HepG2 (cell line): Measurements from ENCODE around the gene TRIP4.

ENCODE experiments used
- NFIC ChIP-seq: IDR thresholded peaks from 2 replicates; pipeline ENCODE4 v1.6.1; 2012; ENCODE audit warnings: mild to moderate bottlenecking, low read length, inconsistent platforms
- RELA ChIP-seq: sonication (generic); formaldehyde crosslinking; IDR thresholded peaks from 2 replicates; pipeline ENCODE4 v1.4.0; 2020; ENCODE audit warnings: missing genetic modification reagents
- ZNF383 ChIP-seq: sonication (generic); formaldehyde crosslinking; IDR thresholded peaks from 2 replicates; pipeline ENCODE4 v1.4.0; 2020; ENCODE audit warnings: missing genetic modification reagents, mild to moderate bottlenecking, borderline replicate concordance
- ZNF557 ChIP-seq: sonication (generic); formaldehyde crosslinking; IDR thresholded peaks from 2 replicates; pipeline ENCODE4 v1.4.0; 2020; ENCODE audit warnings: missing genetic modification reagents
- ZNF83 ChIP-seq: sonication (generic); formaldehyde crosslinking; IDR thresholded peaks from 2 replicates; pipeline ENCODE4 v1.4.0; 2020; ENCODE audit warnings: missing genetic modification reagents, mild to moderate bottlenecking, borderline replicate concordance
- ZSCAN5A ChIP-seq: sonication (generic); formaldehyde crosslinking; IDR thresholded peaks from 2 replicates; pipeline ENCODE4 v1.8.0; 2022; ENCODE audit warnings: mild to moderate bottlenecking, missing genetic modification reagents, borderline replicate concordance

DNA sequence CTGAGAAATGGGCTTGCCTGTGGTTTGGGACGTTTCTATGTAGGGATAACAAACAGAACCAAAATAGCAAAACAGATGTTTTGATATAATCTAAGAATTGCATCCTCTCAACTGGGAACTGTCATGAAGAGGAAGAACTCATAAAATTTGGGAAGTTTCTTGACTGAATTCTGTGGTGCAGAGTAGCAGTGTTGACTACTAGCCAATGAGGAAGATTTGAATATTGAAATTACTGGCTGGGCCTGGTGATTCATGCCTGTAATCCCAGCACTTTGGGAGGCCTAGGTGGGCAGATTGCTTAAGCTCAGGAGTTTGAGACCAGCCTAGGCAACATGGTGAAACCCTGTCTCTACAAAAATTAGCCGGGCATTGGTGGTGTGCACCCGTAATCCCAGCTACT is 114.9 kb downstream of the TRIP4 start:
- no peak for TF ChIP-seq NFIC
- no peak for TF ChIP-seq ZNF383 (CRISPR knock-in tag)
- no peak for TF ChIP-seq ZSCAN5A
- TF ChIP-seq RELA (CRISPR knock-in tag): no peak
- TF ChIP-seq ZNF557: no peak
- TF ChIP-seq ZNF83 (CRISPR knock-in tag): no peak
